GM20000 (cell line): ENCODE data around the gene CERT1.

ENCODE experiments used
- DNase-seq: peaks from one replicate; pipeline ENCODE4 v3.0.0; 2012; ENCODE audit warnings: low spot score
- TF ChIP-seq, protein P1 (sequence below): IDR thresholded peaks from 2 replicates; pipeline ENCODE4 v1.5.1; 2012; ENCODE audit warnings: mild to moderate bottlenecking, control low read depth; ENCODE audit errors: extremely low read depth, missing control alignments

The CERT1 gene

DNA sequence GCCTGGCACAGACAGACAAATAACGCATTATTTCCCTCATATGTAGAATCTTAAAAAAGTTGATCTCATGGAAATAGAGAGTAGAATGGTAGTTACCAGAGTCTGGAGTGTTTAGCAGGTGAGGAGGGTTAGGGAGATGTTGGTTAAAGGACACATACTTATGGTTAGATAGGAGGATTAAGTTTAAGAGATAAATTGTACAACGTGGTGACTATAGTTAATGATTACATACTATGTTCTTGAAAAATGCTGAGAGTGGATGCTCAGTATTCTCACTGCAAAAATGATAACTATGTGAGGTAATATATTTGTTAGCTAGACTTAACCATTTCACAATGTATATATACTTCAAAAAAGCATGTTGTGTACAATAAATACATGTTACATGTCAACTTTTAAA lies 38.0 kb downstream of the CERT1 start:
- TF ChIP-seq, protein P1, sequence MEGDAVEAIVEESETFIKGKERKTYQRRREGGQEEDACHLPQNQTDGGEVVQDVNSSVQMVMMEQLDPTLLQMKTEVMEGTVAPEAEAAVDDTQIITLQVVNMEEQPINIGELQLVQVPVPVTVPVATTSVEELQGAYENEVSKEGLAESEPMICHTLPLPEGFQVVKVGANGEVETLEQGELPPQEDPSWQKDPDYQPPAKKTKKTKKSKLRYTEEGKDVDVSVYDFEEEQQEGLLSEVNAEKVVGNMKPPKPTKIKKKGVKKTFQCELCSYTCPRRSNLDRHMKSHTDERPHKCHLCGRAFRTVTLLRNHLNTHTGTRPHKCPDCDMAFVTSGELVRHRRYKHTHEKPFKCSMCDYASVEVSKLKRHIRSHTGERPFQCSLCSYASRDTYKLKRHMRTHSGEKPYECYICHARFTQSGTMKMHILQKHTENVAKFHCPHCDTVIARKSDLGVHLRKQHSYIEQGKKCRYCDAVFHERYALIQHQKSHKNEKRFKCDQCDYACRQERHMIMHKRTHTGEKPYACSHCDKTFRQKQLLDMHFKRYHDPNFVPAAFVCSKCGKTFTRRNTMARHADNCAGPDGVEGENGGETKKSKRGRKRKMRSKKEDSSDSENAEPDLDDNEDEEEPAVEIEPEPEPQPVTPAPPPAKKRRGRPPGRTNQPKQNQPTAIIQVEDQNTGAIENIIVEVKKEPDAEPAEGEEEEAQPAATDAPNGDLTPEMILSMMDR: no peak
- DNase-seq: no peak

DNA sequence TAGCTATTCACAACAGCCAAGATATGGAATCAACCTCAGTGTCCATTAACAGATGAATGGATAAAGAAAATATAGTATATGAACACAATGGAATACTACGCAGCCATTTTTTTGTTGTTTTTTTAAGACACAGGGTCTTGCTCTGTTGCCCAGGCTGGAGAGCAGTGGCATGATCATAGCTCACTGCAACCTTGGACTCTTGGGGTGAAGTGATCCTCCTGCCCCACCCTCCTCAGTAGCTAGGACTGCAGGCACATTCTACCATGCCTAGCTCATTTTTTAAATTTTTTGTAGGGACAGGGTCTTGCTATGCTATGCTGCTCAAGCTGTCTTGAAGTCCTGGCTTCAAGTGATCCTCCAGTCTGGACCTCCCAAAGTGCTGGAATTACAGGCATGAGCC lies 38.5 kb downstream of the CERT1 start:
- TF ChIP-seq, protein P1: no peak
- no peak for DNase-seq

DNA sequence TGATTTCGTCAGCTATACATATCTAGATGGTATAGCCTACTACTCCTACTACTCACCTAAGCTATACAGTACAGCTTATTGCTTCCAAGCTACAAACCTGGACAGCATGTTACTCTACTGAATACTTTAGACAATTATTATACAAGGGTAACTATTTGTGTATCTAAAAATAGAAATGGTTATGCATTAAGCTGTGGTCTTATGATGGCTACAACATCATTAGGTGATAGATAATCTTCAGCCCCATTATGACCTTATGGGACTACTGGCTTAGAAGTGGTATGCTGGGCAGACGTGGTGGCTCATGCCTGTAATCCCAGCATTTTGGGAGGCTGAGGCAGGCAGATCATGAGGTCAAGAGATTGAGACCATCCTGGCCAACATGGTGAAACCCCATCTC lies 40.2 kb downstream of the CERT1 start:
- TF ChIP-seq, protein P1: no peak
- no peak for DNase-seq

DNA sequence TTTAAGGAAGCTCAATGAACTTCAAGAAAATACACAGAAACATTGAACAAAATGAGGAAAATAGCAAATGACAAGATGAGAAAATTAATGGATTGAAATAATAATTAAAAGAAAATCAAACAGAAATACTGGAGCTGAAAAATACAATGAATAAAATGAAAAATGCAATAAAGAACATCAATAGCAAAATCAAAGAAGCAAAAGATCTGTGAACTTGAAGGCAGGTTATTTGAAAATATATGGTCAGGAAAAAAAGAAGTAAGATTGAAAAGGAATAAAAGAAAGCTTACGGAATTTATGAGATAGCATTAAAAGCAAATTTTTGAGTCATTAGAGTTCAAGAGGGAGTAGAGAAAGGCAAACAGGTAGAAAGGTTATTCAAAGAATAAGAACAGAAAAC lies 42.4 kb downstream of the CERT1 start:
- DNase-seq: no peak
- TF ChIP-seq, protein P1: no peak

DNA sequence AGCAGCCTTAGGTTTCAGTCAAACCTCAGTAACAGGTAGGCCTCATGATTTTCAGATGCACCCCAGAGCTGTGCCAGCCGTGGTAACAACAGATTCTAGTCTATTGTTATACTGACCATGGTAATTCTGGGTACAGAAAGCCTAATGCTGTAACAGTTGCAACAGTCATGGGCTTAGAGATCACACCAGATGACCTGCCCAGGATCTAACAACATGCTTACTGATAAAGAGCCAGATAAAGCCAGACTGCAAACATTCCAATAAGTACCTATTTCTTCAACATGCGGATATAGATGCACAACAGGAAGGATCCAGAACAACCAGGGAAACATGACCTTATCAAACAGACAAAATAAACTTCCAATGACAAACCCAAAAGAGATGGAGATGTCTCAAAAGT lies 42.8 kb downstream of the CERT1 start:
- TF ChIP-seq, protein P1: no peak
- no peak for DNase-seq

DNA sequence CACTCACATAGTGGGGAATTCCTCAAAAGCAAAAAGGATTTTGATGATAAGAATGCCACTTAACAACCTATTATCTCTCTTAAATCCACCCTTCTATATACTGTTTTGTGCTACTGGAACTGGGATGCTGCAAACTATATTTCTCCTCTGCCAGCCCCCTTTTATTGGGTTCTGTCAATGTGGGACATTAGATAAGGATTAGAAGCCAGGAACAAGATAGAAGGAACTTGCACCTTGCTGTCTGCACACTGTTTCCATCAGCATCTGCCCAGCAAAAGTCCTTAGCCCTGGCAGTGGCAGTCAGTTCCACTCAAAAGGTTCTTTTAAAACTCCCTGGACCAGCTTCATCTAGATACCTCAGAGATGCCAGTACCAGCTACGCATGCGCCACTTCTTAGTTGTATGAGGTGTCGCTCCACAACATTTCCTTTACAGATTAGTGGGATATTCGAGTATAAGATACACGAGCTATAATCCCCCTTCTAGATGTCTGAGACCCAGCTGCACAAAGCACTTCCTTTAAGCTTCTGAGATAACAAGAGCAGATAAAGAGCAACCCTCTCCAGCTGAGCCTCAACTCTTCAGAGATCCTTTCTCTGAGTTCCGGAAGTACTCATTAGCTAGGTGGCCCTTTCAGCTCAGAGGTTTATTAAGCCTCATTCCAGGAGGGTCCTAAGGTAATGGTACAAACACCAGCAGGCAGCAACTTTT lies 45.3 kb downstream of the CERT1 start:
- no peak for DNase-seq
- TF ChIP-seq, protein P1: no peak

DNA sequence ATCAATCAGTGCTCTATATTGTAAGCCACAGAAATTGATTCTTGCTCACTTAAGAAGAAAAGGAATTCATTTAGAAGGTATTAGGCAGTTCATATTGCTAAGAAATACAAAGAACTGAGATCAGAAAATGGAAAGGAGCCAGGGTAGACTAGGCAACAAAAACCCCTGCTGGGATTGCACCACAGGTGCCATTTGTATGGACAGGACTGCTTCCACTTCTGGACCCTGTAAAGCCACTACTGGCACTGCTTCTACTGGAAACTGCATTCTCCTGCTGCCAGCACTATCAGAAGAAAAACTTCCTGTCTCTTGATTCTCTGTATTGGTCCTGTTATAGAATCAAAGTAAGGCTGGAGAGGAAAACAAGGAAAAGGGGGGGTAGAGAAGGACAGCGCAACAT lies 45.9 kb downstream of the CERT1 start:
- DNase-seq: no peak
- TF ChIP-seq, protein P1: no peak
